ENCODE measurements around the gene KLHDC8A.

DNA sequence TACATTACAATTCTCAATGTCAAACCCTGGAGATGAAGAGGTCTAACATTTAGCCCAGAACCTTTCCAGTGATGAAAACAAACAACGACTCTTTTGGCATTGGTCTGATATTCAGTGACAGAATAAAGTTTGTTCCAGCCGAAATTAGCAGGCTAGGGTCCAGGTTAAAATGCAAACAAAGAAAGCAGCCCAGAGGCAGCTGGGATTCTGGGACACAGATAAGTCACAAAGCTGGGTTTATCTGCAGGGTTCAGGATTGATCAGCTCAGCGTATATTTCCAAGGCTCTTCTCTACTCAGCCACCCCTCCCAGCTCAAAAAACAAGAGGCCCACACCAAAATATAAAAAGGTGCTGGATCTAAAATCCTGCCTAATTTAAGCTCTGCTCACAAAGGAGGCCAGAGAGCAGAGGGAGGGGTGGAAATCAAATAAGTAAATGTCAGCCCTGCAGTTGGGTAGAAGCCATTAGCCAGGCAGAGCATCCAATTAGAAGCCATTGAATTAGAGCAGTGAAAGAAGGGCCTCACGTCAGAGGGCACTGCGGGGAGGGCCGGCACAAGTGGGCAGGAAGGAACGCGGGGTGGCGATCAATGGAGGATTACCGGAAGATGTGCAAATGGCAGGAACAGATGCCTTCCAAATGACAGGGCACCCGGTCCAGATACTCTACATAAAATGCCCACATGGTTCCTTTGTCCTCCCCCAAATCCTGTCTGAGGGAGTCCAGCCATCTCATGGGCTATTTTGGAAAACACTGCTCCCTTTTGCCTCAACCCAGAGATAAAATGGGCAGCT, 3.2 kb upstream of the KLHDC8A start:
- TF ChIP-seq CTCF (conservative IDR thresholded peaks at IDR 0.05 in 1 of 2, IDR thresholded peaks at IDR 0.05 in 1 of 2; ENCODE audit: low read depth in 1 of 2, low read length in 2 of 2) (no peak), EZH2 (IDR thresholded peaks at IDR 0.05; ENCODE audit: low read length, missing control alignments) (no peak)
